K562 (cell line): ENCODE measurements around the gene ITPR2.

Experiments used
- EGR1 ChIP-seq: fragments of 450-650 bp; conservative IDR thresholded peaks from 2 replicates; pipeline ENCODE4 v1.6.1; 2017; ENCODE audit warnings: mild to moderate bottlenecking
- GABPA ChIP-seq: fragments of 200-800 bp; sonication (Bioruptor generic); conservative IDR thresholded peaks from 2 replicates; pipeline ENCODE4 v1.6.1; 2016; ENCODE audit warnings: low read depth, missing genetic modification characterization, missing compliant biosample characterization
- GTF2F1 ChIP-seq: IDR thresholded peaks from 2 replicates; pipeline ENCODE4 v1.6.1; 2011; ENCODE audit warnings: low read depth, low read length, improper control_type of control experiment
- KDM1A ChIP-seq, 2 experiments: fragments of 450-650 bp; IDR thresholded peaks; 2 replicates each; pipeline ENCODE4 v1.6.1; 2016; ENCODE audit warnings: mild to moderate bottlenecking in 2 of 2
- SP2 ChIP-seq: IDR thresholded peaks from 2 replicates; pipeline ENCODE4 v1.6.1; 2011; ENCODE audit warnings: mild to moderate bottlenecking, low read depth, low read length, moderate library complexity; ENCODE audit not compliant: poor library complexity, severe bottlenecking; ENCODE audit errors: extremely low read depth
- YBX1 ChIP-seq: fragments of 450-650 bp; IDR thresholded peaks from 2 replicates; pipeline ENCODE4 v1.7.1; 2016; ENCODE audit warnings: mild to moderate bottlenecking
- ZFX ChIP-seq: sonication (generic); formaldehyde crosslinking; IDR thresholded peaks from 2 replicates; pipeline ENCODE4 v1.8.0; 2022; ENCODE audit warnings: mild to moderate bottlenecking, missing genetic modification reagents, moderate library complexity
- ZNF583 ChIP-seq: fragments of 250-450 bp; sonication (Bioruptor Pico); IDR thresholded peaks from 2 replicates; pipeline ENCODE4 v1.4.0; 2020
- TF ChIP-seq, protein P1 (sequence below): fragments of 250-450 bp; sonication (Bioruptor Pico); IDR thresholded peaks from 2 replicates; pipeline ENCODE4 v1.8.0; 2022; ENCODE audit warnings: moderate library complexity, mild to moderate bottlenecking, inconsistent platforms
- TF ChIP-seq, protein P2 (sequence below), 2 experiments: IDR thresholded peaks; 2 replicates each; pipeline ENCODE4 v1.6.1; 2011; ENCODE audit warnings: borderline replicate concordance in 1 of 2, control low read depth in 1 of 2, low read depth in 1 of 2, low read length in 1 of 2, mild to moderate bottlenecking in 1 of 2, mixed read lengths in 1 of 2, moderate library complexity in 1 of 2; ENCODE audit not compliant: insufficient read depth in 1 of 2, insufficient read length in 1 of 2, poor library complexity in 1 of 2, severe bottlenecking in 1 of 2; ENCODE audit errors: extremely low read depth in 1 of 2

- TF ChIP-seq KDM1A (IDR thresholded peaks at IDR 0.05) = 0 out of 4 replicates have a peak, but pooled peaks have one; percentile 28 to 35
- TF ChIP-seq SP2 = no peak
- TF ChIP-seq, protein P1, sequence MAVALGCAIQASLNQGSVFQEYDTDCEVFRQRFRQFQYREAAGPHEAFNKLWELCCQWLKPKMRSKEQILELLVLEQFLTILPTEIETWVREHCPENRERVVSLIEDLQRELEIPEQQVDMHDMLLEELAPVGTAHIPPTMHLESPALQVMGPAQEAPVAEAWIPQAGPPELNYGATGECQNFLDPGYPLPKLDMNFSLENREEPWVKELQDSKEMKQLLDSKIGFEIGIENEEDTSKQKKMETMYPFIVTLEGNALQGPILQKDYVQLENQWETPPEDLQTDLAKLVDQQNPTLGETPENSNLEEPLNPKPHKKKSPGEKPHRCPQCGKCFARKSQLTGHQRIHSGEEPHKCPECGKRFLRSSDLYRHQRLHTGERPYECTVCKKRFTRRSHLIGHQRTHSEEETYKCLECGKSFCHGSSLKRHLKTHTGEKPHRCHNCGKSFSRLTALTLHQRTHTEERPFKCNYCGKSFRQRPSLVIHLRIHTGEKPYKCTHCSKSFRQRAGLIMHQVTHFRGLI (CRISPR knock-in tag) = no peak
- TF ChIP-seq ZNF583 (CRISPR knock-in tag) = no peak
- no peak for TF ChIP-seq ZFX (CRISPR knock-in tag)
- no peak for TF ChIP-seq EGR1
- no peak for TF ChIP-seq GABPA (tag)
- no peak for TF ChIP-seq GTF2F1
- TF ChIP-seq YBX1 = no peak
- TF ChIP-seq, protein P2, sequence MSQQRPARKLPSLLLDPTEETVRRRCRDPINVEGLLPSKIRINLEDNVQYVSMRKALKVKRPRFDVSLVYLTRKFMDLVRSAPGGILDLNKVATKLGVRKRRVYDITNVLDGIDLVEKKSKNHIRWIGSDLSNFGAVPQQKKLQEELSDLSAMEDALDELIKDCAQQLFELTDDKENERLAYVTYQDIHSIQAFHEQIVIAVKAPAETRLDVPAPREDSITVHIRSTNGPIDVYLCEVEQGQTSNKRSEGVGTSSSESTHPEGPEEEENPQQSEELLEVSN (IDR thresholded peaks at IDR 0.05; ENCODE audit: borderline replicate concordance in 1 of 2, extremely low read depth in 1 of 2, insufficient read depth in 1 of 2, insufficient read length in 1 of 2, low read depth in 1 of 2, low read length in 1 of 2, poor library complexity in 1 of 2, severe bottlenecking in 1 of 2) = no peak
These were observed 35.6 kb upstream of the ITPR2 start for GRCh38 chr12:26868447-26869103.
